GM18951 (cell line): ENCODE measurements around the gene FLT3.

Experiments
- POLR2A ChIP-seq: IDR thresholded peaks from 4 replicates; pipeline ENCODE4 v1.6.1; 2011; ENCODE audit warnings: mild to moderate bottlenecking; ENCODE audit not compliant: insufficient read length, insufficient read depth; ENCODE audit errors: extremely low read depth
- in situ Hi-C: fragments of 300-500 bp; cut with MboI; formaldehyde crosslinking; loops from one replicate; pipeline ENCODE4 v1.12.0; 2022; ENCODE audit warnings: low sequenced_read_pairs, mixed read lengths, inconsistent platforms; ENCODE audit not compliant: unreplicated experiment

Gene FLT3

GRCh38 chr13:28071424-28071823 lies 29.0 kb downstream of the FLT3 start:
- in situ Hi-C loops, result no loop called here
- TF ChIP-seq POLR2A, result no peak

GRCh38 chr13:28067491-28067890 lies 32.9 kb downstream of the FLT3 start:
- no peak for TF ChIP-seq POLR2A
- in situ Hi-C loops, result no loop called here

- TF ChIP-seq POLR2A, result no peak
- in situ Hi-C loops, result no loop called here
These were observed 41.3 kb downstream of the FLT3 start for GRCh38 chr13:28058866-28059613.

GRCh38 chr13:28056970-28057712 lies 43.2 kb downstream of the FLT3 start:
- TF ChIP-seq POLR2A, result no peak
- in situ Hi-C loops, result no loop called here

- no peak for TF ChIP-seq POLR2A
- in situ Hi-C loops, result no loop called here
These were observed 44.0 kb downstream of the FLT3 start for GRCh38 chr13:28056426-28056825.

GRCh38 chr13:28055357-28055756 lies 45.0 kb downstream of the FLT3 start:
- in situ Hi-C loops, result no loop called here
- no peak for TF ChIP-seq POLR2A

- in situ Hi-C loops, result no loop called here
- TF ChIP-seq POLR2A, result no peak
These were observed 47.4 kb downstream of the FLT3 start for GRCh38 chr13:28052945-28053344.

GRCh38 chr13:28049880-28050875 lies 50.2 kb downstream of the FLT3 start:
- in situ Hi-C loops, result no loop called here
- no peak for TF ChIP-seq POLR2A

- no peak for TF ChIP-seq POLR2A
- in situ Hi-C loops, result no loop called here
These were observed 51.2 kb downstream of the FLT3 start for GRCh38 chr13:28049215-28049614.

GRCh38 chr13:28048768-28049167 lies 51.6 kb downstream of the FLT3 start:
- no peak for TF ChIP-seq POLR2A
- in situ Hi-C loops, result no loop called here

GRCh38 chr13:28047757-28048388 lies 52.5 kb downstream of the FLT3 start:
- TF ChIP-seq POLR2A, result no peak
- in situ Hi-C loops, result no loop called here

GRCh38 chr13:28046981-28047380 lies 53.4 kb downstream of the FLT3 start:
- no peak for TF ChIP-seq POLR2A
- in situ Hi-C loops, result no loop called here
